ENCODE results near the gene FAM53B.

Gene FAM53B

GRCh38 chr10:124677749-124678556 is 66.2 kb downstream of the FAM53B start:
- no peak for DNase-seq (ENCODE audit: low read depth)

- DNase-seq (ENCODE audit: low read depth), result no peak
These were observed 66.9 kb downstream of the FAM53B start for GRCh38 chr10:124677293-124677699.

- DNase-seq (ENCODE audit: low read depth), result no peak
These were observed 67.6 kb downstream of the FAM53B start for GRCh38 chr10:124676416-124677062.

- no peak for DNase-seq (ENCODE audit: low read depth)
These were observed 68.4 kb downstream of the FAM53B start for GRCh38 chr10:124675824-124676223.

GRCh38 chr10:124675261-124675660 is 68.9 kb downstream of the FAM53B start:
- DNase-seq (ENCODE audit: low read depth), result no peak

- no peak for DNase-seq (ENCODE audit: low read depth)
These were observed 69.4 kb downstream of the FAM53B start for GRCh38 chr10:124674768-124675222.

GRCh38 chr10:124672181-124672638 is 72.0 kb downstream of the FAM53B start:
- no peak for DNase-seq (ENCODE audit: low read depth)

GRCh38 chr10:124671486-124672075 is 72.6 kb downstream of the FAM53B start:
- no peak for DNase-seq (ENCODE audit: low read depth)

- no peak for DNase-seq (ENCODE audit: low read depth)
These were observed 73.3 kb downstream of the FAM53B start for GRCh38 chr10:124670849-124671248.

- DNase-seq (ENCODE audit: low read depth), result no peak
These were observed 74.1 kb downstream of the FAM53B start for GRCh38 chr10:124669824-124670654.

GRCh38 chr10:124669141-124669823 is 74.9 kb downstream of the FAM53B start:
- no peak for DNase-seq (ENCODE audit: low read depth)

GRCh38 chr10:124668517-124669051 is 75.6 kb downstream of the FAM53B start:
- DNase-seq (ENCODE audit: low read depth), result no peak

GRCh38 chr10:124667425-124668345 is 76.5 kb downstream of the FAM53B start:
- DNase-seq (ENCODE audit: low read depth), result no peak

- DNase-seq (ENCODE audit: low read depth), result no peak
These were observed 77.7 kb downstream of the FAM53B start for GRCh38 chr10:124666494-124666893.

GRCh38 chr10:124665980-124666379 is 78.2 kb downstream of the FAM53B start:
- DNase-seq (ENCODE audit: low read depth), result no peak

- DNase-seq (ENCODE audit: low read depth), result no peak
These were observed 78.6 kb downstream of the FAM53B start for GRCh38 chr10:124665558-124665957.

GRCh38 chr10:124665091-124665490 is 79.1 kb downstream of the FAM53B start:
- DNase-seq (ENCODE audit: low read depth), result no peak

- DNase-seq (ENCODE audit: low read depth), result no peak
These were observed 80.3 kb downstream of the FAM53B start for GRCh38 chr10:124663766-124664360.

GRCh38 chr10:124663228-124663627 is 81.0 kb downstream of the FAM53B start:
- DNase-seq (ENCODE audit: low read depth), result no peak

Data from T-helper 22 cell (primary cell).